H1 (cell line): ENCODE measurements around the gene UBA5. TPM values are rescaled to one million over a fixed set of nuclear protein-coding genes. Genes with fewer than 3 reads are reported as not detected.

Source experiments
- CBX5 ChIP-seq: fragments of 300-800, 300-1000 bp; sonication (generic); IDR thresholded peaks from 2 replicates; pipeline ENCODE4 v1.7.1; 2016; ENCODE audit warnings: antibody characterized with exemption, low read length, low read depth
- CBX8 ChIP-seq: fragments of 300-800, 300-1000 bp; sonication (generic); IDR thresholded peaks from 2 replicates; pipeline ENCODE4 v1.7.1; 2016; ENCODE audit warnings: low read depth, low read length, borderline replicate concordance
- KDM5A ChIP-seq: fragments of 200-600 bp; IDR thresholded peaks from 2 replicates; pipeline ENCODE4 v1.7.1; 2012; ENCODE audit warnings: mild to moderate bottlenecking, low read length, inconsistent platforms, mixed read lengths
- RAD21 ChIP-seq, 2 experiments: IDR thresholded peaks in 1 of 2; conservative IDR thresholded peaks in 1 of 2; 2 replicates each; pipeline ENCODE4 v1.6.1; 2011; ENCODE audit warnings: low read depth in 2 of 2, low read length in 2 of 2, improper control_type of control experiment in 1 of 2, inconsistent platforms in 1 of 2, mild to moderate bottlenecking in 1 of 2, moderate library complexity in 1 of 2
- polyA plus RNA-seq, 7 experiments: library from polyadenylated mRNA; depleted of rRNA in 3 of 7; stranded (reverse) in 5 of 7; unstranded in 2 of 7; fragments of >200 nt in 5 of 7; fragments of 200-250 nt in 2 of 7; gene quantifications; 1 replicate in 5 of 7; 2 replicates in 1 of 7; 4 replicates in 1 of 7; pipeline versions ENCODE4 v1.2.1 to v1.2.3, GENCODE V29; 2011 to 2013; ENCODE audit warnings: missing spikeins in 2 of 7, mixed read lengths in 2 of 7
- total RNA-seq: library from RNA; stranded (reverse); fragmentation: NEBNext Ultra II Directional; extraction: Animal tissue kit (Norgen Biotek cat#: 25700); gene quantifications from 2 replicates; pipeline ENCODE4 v1.2.1, GENCODE V29; 2021
- TF ChIP-seq, protein P1 (sequence below): fragments of 300-600 bp; sonication (generic); IDR thresholded peaks from 2 replicates; pipeline ENCODE4 v1.7.1; 2012; ENCODE audit warnings: low read length, moderate library complexity, mild to moderate bottlenecking, inconsistent platforms; ENCODE audit not compliant: insufficient replicate concordance

The UBA5 gene
- total and polyA plus RNA-seq, 2 of the 8 experiments (the other 6 are each of a cell fraction or from before 2014, with no cell fraction given): 11.0 to 28.0 TPM

DNA sequence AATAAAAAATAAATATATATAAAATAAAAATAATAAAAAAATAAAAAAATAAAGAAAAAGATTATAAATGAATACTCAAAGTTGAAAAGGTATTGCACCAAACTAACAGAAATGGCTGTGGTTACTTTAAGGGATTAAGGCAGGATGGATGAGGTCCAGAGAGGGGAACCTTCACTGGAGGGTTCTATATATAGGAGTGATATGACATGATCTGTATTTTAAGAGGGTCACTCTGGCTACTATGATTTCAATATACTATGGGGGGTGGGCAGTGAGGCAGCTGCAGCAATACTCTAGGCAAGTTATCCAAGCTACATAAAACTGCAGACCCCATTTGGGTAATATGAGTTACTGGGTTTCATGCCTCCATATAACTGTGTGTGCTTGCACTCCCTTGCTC lies 25.1 kb upstream of the UBA5 start (continued):
- TF ChIP-seq, protein P1, sequence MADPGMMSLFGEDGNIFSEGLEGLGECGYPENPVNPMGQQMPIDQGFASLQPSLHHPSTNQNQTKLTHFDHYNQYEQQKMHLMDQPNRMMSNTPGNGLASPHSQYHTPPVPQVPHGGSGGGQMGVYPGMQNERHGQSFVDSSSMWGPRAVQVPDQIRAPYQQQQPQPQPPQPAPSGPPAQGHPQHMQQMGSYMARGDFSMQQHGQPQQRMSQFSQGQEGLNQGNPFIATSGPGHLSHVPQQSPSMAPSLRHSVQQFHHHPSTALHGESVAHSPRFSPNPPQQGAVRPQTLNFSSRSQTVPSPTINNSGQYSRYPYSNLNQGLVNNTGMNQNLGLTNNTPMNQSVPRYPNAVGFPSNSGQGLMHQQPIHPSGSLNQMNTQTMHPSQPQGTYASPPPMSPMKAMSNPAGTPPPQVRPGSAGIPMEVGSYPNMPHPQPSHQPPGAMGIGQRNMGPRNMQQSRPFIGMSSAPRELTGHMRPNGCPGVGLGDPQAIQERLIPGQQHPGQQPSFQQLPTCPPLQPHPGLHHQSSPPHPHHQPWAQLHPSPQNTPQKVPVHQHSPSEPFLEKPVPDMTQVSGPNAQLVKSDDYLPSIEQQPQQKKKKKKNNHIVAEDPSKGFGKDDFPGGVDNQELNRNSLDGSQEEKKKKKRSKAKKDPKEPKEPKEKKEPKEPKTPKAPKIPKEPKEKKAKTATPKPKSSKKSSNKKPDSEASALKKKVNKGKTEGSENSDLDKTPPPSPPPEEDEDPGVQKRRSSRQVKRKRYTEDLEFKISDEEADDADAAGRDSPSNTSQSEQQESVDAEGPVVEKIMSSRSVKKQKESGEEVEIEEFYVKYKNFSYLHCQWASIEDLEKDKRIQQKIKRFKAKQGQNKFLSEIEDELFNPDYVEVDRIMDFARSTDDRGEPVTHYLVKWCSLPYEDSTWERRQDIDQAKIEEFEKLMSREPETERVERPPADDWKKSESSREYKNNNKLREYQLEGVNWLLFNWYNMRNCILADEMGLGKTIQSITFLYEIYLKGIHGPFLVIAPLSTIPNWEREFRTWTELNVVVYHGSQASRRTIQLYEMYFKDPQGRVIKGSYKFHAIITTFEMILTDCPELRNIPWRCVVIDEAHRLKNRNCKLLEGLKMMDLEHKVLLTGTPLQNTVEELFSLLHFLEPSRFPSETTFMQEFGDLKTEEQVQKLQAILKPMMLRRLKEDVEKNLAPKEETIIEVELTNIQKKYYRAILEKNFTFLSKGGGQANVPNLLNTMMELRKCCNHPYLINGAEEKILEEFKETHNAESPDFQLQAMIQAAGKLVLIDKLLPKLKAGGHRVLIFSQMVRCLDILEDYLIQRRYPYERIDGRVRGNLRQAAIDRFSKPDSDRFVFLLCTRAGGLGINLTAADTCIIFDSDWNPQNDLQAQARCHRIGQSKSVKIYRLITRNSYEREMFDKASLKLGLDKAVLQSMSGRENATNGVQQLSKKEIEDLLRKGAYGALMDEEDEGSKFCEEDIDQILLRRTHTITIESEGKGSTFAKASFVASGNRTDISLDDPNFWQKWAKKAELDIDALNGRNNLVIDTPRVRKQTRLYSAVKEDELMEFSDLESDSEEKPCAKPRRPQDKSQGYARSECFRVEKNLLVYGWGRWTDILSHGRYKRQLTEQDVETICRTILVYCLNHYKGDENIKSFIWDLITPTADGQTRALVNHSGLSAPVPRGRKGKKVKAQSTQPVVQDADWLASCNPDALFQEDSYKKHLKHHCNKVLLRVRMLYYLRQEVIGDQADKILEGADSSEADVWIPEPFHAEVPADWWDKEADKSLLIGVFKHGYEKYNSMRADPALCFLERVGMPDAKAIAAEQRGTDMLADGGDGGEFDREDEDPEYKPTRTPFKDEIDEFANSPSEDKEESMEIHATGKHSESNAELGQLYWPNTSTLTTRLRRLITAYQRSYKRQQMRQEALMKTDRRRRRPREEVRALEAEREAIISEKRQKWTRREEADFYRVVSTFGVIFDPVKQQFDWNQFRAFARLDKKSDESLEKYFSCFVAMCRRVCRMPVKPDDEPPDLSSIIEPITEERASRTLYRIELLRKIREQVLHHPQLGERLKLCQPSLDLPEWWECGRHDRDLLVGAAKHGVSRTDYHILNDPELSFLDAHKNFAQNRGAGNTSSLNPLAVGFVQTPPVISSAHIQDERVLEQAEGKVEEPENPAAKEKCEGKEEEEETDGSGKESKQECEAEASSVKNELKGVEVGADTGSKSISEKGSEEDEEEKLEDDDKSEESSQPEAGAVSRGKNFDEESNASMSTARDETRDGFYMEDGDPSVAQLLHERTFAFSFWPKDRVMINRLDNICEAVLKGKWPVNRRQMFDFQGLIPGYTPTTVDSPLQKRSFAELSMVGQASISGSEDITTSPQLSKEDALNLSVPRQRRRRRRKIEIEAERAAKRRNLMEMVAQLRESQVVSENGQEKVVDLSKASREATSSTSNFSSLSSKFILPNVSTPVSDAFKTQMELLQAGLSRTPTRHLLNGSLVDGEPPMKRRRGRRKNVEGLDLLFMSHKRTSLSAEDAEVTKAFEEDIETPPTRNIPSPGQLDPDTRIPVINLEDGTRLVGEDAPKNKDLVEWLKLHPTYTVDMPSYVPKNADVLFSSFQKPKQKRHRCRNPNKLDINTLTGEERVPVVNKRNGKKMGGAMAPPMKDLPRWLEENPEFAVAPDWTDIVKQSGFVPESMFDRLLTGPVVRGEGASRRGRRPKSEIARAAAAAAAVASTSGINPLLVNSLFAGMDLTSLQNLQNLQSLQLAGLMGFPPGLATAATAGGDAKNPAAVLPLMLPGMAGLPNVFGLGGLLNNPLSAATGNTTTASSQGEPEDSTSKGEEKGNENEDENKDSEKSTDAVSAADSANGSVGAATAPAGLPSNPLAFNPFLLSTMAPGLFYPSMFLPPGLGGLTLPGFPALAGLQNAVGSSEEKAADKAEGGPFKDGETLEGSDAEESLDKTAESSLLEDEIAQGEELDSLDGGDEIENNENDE: no peak
- TF ChIP-seq CBX8 (no peak), KDM5A (no peak), RAD21 (IDR thresholded peaks at IDR 0.05 in 1 of 2, conservative IDR thresholded peaks at IDR 0.05 in 1 of 2; ENCODE audit: low read depth in 2 of 2, low read length in 2 of 2) (no peak), CBX5 (no peak)
